Right lobe of liver (tissue), 6 donors: ENCODE measurements around the gene DCTN5. TPM values are rescaled to one million over a fixed set of nuclear protein-coding genes. Genes with fewer than 3 reads are reported as not detected.
"Not testable (repeated sequence)": the region's sequence is repeated elsewhere in the genome, so short reads cannot be mapped to it uniquely, and the experiment has no call there.

Experiments
- ATAC-seq, 4 donors: fragments of 200-7000 bp; cut with Tn5 transposase; one replicate each; pipeline ENCODE4 v1.9.1; 2020; ENCODE audit warnings: mild to moderate bottlenecking in 4 of 4, moderate library complexity in 4 of 4
- DNase-seq, 3 donors: peaks; one replicate each; pipeline ENCODE4 v3.0.0-alpha.2; 2020
- H3K27ac ChIP-seq, 3 donors: fragments of 200-600 bp; one replicate each; pipeline ENCODE4 v1.8.0; 2022
- H3K27me3 ChIP-seq, 2 donors: fragments of 200-600 bp; one replicate each; pipeline ENCODE4 v1.8.0; 2022
- H3K36me3 ChIP-seq, 4 donors: fragments of 200-600 bp; sonication (generic) in 1 of 4; one replicate each; pipeline versions ENCODE4 v1.5.1 to v1.8.0; 2017 to 2022; ENCODE audit warnings: control low read depth in 1 of 4
- H3K4me1 ChIP-seq, 4 donors: fragments of 200-600 bp; sonication (generic) in 1 of 4; one replicate each; pipeline versions ENCODE4 v1.5.1 to v1.8.0; 2017 to 2022; ENCODE audit warnings: control low read depth in 1 of 4
- H3K4me3 ChIP-seq, 3 donors: fragments of 200-600 bp; one replicate each; pipeline ENCODE4 v1.8.0; 2022
- H3K9me3 ChIP-seq, 4 donors: fragments of 200-600 bp; sonication (generic) in 1 of 4; one replicate each; pipeline versions ENCODE4 v1.5.1 to v1.8.0; 2017 to 2022; ENCODE audit warnings: control low read depth in 1 of 4
- CTCF ChIP-seq, 4 donors: fragments of 200-600 bp in 3 of 4; fragments of 450-650 bp in 1 of 4; IDR thresholded peaks; one replicate each; pipeline versions ENCODE4 v1.5.1 to v1.8.0; 2016 to 2022; ENCODE audit warnings: antibody characterized with exemption in 4 of 4, mild to moderate bottlenecking in 2 of 4
- POLR2A ChIP-seq: fragments of 450-650 bp; IDR thresholded peaks from one replicate; pipeline ENCODE4 v1.6.1; 2017; ENCODE audit warnings: antibody characterized with exemption, mild to moderate bottlenecking
- whole genome bisulfite sequencing: methylation state at CpG from one replicate; pipeline ENCODE4 v1.1.6; 2018; ENCODE audit warnings: low coverage, low lambda C conversion rate; ENCODE audit not compliant: insufficient coverage; ENCODE audit errors: missing lambda C conversion rate; 5-methylcytosine and 5-hydroxymethylcytosine counted together
- intact Hi-C, 2 donors: fragments of 100-400 bp; cut with DNase I; formaldehyde crosslinking; loops; one replicate each; pipeline versions ENCODE4 v1.11.2 to v1.14.1; 2022
- total RNA-seq, 6 experiments: library from RNA; depleted of rRNA in 2 of 6; stranded (reverse); fragments of >200 nt in 2 of 6; fragmentation: NEBNext Ultra II Directional in 3 of 6; extraction: Animal tissue kit (Norgen Biotek cat#: 25700) in 3 of 6; gene quantifications; one replicate each; pipeline versions ENCODE4 v1.1.0 to v1.2.4, GENCODE V29; 2016 to 2023
- donor health status: DM: no; HTN: yes; CAD: no.
- donor health status: DM: no; HTN: no; CAD: no.
- donor health status: DM: no; HTN: no; CAD: no.
- donor health status: DM: no; HTN: yes; CAD: no.
- donor health status: DM: no; HTN: yes; CAD: no.

Gene DCTN5
- total RNA-seq, 6 experiments from 2014 or later, result 10.0 to 18.9 (median 18.3) TPM

- H3K9me3 ChIP-seq, result no peaks in the 10 kb centered on the region
- H3K27ac ChIP-seq, result no peak overlapping the region
- DNase-seq (no peak), ATAC-seq (no peak)
- TF ChIP-seq POLR2A (no peak), CTCF (IDR thresholded peaks at IDR 0.05) (no peak)
- H3K27me3 ChIP-seq, result no peaks in the 10 kb centered on the region
- H3K36me3 ChIP-seq, result peaks cover 0 to 14% (median 2%) of the 10 kb centered on the region in 4 donors
- intact Hi-C loops, result no loop called here
- no peak overlapping the region for H3K4me3 ChIP-seq
- no peaks in the 10 kb centered on the region for H3K4me1 ChIP-seq
- WGBS, result 89% methylated on average over 3 of the region's 3 CpGs
Measured at GRCh38 chr16:23611936-23612335, 29.3 kb upstream of the DCTN5 start.

GRCh38 chr16:23615805-23616204 is 25.5 kb upstream of the DCTN5 start:
- TF ChIP-seq CTCF (IDR thresholded peaks at IDR 0.05), result no peak
- no peak for TF ChIP-seq POLR2A
- Histone ChIP-seq H3K27me3 (no peaks in the 10 kb centered on the region), H3K36me3 (peaks cover 4 to 23% (median 10%) of the 10 kb centered on the region in 4 donors), H3K4me1 (no peaks in the 10 kb centered on the region), H3K27ac (no peak overlapping the region), H3K4me3 (no peak overlapping the region), H3K9me3 (no peaks in the 10 kb centered on the region)
- DNase-seq (no peak), ATAC-seq (no peak)
- intact Hi-C loops, result no loop called here
- 100% methylated on average over 6 of the region's 9 CpGs for WGBS

GRCh38 chr16:23624092-23624491 is 17.2 kb upstream of the DCTN5 start:
- DNase-seq, result no peak
- intact Hi-C loops, result no loop called here
- no peaks in the 10 kb centered on the region for H3K4me1 ChIP-seq
- no peak overlapping the region for H3K27ac ChIP-seq
- ATAC-seq, result no peak
- H3K27me3 ChIP-seq, result no peaks in the 10 kb centered on the region
- no peaks in the 10 kb centered on the region for H3K9me3 ChIP-seq
- no peak overlapping the region for H3K4me3 ChIP-seq
- TF ChIP-seq CTCF (IDR thresholded peaks at IDR 0.05), result no peak
- no peak for TF ChIP-seq POLR2A
- peaks cover 4 to 62% (median 26%) of the 10 kb centered on the region in 4 donors for H3K36me3 ChIP-seq

GRCh38 chr16:23629516-23629915 is 11.8 kb upstream of the DCTN5 start:
- ATAC-seq (no peak), DNase-seq (no peak)
- no peaks in the 10 kb centered on the region for H3K27me3 ChIP-seq
- TF ChIP-seq POLR2A (no peak), CTCF (IDR thresholded peaks at IDR 0.05) (no peak)
- H3K4me3 ChIP-seq, result no peak overlapping the region
- H3K9me3 ChIP-seq, result no peaks in the 10 kb centered on the region
- no peak overlapping the region for H3K27ac ChIP-seq
- peaks cover 0 to 47% (median 7%) of the 10 kb centered on the region in 4 donors for H3K36me3 ChIP-seq
- H3K4me1 ChIP-seq, result no peaks in the 10 kb centered on the region
- WGBS, result 85% methylated on average over 7 of the region's 8 CpGs
- intact Hi-C loops, result no loop called here

- H3K4me1 ChIP-seq, H3K27me3 ChIP-seq, DNase-seq, H3K9me3 ChIP-seq, H3K27ac ChIP-seq, H3K4me3 ChIP-seq, ATAC-seq, intact Hi-C loops: not testable (repeated sequence)
- 100% methylated on average over 3 of the region's 3 CpGs for WGBS
- peaks cover 0 to 43% (median 10%) of the 10 kb centered on the region in 4 donors for H3K36me3 ChIP-seq
Measured at GRCh38 chr16:23631874-23632273, 9.4 kb upstream of the DCTN5 start.
